ENCODE measurements around the gene CAMK1.

DNA sequence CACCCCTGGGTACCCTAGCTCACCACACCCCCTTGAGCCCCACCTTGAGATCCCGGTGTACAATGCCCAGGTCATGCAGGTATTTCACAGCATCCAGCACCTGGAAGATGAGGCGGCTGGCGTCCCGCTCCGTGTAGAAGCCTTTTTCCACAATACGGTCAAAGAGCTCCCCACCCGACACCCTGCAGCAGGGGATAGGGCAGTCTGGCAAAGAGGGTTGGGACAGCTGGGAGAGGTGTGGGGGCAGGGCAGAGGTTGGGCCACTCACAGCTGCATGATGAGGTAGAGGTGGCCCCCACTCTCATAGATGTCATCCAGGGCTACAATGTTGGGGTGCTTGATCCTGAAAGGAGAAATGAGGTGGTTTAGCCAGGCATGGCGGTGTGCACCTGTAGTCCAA, 6.9 kb downstream of the CAMK1 start:
- TF ChIP-seq EZH2 (IDR thresholded peaks at IDR 0.05; ENCODE audit: low read length) = no peak
- TF ChIP-seq, protein P1, sequence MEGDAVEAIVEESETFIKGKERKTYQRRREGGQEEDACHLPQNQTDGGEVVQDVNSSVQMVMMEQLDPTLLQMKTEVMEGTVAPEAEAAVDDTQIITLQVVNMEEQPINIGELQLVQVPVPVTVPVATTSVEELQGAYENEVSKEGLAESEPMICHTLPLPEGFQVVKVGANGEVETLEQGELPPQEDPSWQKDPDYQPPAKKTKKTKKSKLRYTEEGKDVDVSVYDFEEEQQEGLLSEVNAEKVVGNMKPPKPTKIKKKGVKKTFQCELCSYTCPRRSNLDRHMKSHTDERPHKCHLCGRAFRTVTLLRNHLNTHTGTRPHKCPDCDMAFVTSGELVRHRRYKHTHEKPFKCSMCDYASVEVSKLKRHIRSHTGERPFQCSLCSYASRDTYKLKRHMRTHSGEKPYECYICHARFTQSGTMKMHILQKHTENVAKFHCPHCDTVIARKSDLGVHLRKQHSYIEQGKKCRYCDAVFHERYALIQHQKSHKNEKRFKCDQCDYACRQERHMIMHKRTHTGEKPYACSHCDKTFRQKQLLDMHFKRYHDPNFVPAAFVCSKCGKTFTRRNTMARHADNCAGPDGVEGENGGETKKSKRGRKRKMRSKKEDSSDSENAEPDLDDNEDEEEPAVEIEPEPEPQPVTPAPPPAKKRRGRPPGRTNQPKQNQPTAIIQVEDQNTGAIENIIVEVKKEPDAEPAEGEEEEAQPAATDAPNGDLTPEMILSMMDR (optimal IDR thresholded peaks at IDR 0.05 in 1 of 3, IDR thresholded peaks at IDR 0.05 in 1 of 3, conservative IDR thresholded peaks at IDR 0.05 in 1 of 3; ENCODE audit: extremely low read depth in 1 of 3, insufficient read depth in 2 of 3, low read length in 3 of 3) = no peak
